Left ventricle myocardium superior (tissue), 1 donor: Measurements from ENCODE around the gene CCBE1. TPM values are rescaled to one million over a fixed set of nuclear protein-coding genes. Genes with fewer than 3 reads are reported as not detected.
A peak's percentile ranks its signal among the peaks of the same experiment; 100 is the strongest.

Experiments
- ATAC-seq: fragments of 200-7000 bp; cut with Tn5 transposase; one replicate; pipeline ENCODE4 v1.9.1; 2020; ENCODE audit warnings: mild to moderate bottlenecking, moderate library complexity
- DNase-seq: peaks from one replicate; pipeline ENCODE4 v3.0.0-alpha.2; 2020
- intact Hi-C: fragments of 100-400 bp; cut with micrococcal nuclease; formaldehyde crosslinking; loops from one replicate; pipeline ENCODE4 v1.11.0; 2022
- total RNA-seq: library from RNA; stranded (reverse); fragmentation: NEBNext Ultra II Directional; extraction: Animal tissue kit (Norgen Biotek cat#: 25700); gene quantifications from one replicate; pipeline ENCODE4 v1.2.1, GENCODE V29; 2021
- donor health status: DM: no; HTN: yes; CAD: no; lungs with severe emphysema.

Gene CCBE1
- total RNA-seq, 1 donor from 2014 or later: 0.92 TPM

DNA sequence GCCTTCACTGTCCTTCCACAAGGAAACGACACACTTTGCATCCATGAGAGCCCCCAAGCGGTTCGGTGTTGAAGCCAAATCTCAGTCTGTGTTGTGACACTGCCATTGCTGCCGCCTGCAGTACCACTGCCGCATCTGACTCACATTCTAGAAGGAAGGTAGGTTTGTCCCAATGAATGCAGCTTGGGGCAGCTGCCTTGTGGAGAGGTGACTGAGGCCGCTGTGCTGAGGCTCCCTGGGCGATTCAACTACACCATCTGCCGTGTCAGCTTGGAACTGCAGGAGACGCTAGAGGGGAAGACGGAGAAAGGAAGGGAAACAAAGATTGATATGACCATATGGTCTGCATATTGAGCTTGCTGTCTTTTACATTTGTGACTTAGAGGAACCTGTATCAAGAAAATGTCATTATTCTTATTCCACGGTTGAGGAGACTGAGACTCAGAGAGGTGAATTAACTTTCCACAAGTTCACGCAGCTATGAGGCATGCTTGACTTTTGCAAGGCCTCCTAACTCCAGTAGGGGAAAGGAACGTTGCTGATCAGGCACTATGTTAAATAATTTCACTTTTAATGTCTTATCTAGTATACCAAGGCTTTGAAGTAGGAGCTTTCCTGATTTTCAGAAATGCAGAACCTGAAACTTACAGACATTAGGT lies 294.7 kb downstream of the CCBE1 start:
- peak; percentile 92 for ATAC-seq
- peak; percentile 70 for DNase-seq
- intact Hi-C loops: loop anchor here (5.0 kb wide), 2 partner anchors 95 to 155 kb away; no protein-coding TSS in a partner anchor

DNA sequence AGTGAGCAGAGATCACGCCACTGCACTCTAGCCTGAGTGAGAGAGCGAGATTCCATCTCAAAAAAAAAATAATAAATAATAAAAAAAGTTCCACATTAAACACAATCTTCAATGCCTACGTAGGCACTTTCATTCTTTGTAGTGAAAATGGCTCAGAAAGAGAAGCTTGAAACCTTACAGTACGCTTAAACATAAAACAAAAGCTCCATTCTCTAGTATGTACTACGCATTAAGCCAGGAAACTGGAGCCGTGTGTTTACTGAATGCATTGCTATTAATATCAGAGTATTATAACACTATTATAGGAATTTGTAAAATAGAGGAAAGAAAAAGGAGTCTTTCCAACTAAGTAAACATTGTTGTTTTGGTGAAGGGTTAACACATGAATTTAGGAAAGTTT lies 296.8 kb downstream of the CCBE1 start:
- intact Hi-C loops: loop anchor here (5.0 kb wide), 2 partner anchors 93 to 153 kb away; no protein-coding TSS in a partner anchor
- no peak for ATAC-seq

DNA sequence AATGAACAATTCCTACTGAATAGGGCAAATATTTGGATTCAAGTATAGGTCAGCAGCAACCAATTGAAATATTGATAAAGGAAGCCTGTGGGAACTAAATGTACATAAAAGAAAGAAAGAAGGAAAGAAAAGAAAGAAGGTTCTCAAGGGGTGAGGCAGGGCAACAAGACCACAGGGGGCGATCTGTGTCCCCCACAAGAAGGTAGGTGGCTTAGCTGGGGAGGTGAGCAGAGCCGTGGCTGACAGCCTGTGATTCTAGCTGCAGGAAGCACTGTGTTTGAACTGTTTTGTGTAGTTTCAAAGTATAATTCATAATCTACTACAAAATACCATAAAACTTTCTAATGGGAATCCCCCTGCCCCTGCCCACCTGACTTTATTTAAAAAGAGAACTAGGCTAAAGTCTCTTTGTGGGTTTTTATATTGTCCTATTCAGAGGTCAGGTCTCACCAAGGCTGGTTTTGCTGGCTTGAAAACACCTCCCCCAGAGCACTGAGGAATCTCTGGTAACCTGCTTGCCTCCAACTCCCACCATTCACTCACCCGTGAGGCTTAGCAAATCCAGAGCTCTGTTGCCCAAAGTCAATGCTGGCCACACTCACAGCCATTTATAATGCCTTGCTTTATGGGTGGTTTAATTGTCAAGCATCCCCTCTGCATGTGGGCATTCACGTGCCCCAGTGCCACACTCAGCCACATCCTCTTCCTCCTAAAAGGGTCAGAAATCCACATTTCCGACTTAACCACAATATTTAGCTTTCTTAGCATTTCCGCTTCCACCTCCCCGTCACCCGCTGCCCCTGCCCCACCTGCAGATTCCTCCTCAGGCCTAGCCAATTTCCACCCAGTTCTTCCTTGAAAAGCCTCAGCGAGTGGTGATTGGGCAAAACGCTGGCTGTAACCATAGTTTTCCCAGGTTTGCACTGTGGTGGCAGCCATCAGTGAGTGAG lies 301.7 kb downstream of the CCBE1 start:
- ATAC-seq: no peak
- intact Hi-C loops: no loop called here
- DNase-seq: no peak

More for the DNA sequence above, 296.8 kb downstream of the CCBE1 start:
- DNase-seq: no peak

DNA sequence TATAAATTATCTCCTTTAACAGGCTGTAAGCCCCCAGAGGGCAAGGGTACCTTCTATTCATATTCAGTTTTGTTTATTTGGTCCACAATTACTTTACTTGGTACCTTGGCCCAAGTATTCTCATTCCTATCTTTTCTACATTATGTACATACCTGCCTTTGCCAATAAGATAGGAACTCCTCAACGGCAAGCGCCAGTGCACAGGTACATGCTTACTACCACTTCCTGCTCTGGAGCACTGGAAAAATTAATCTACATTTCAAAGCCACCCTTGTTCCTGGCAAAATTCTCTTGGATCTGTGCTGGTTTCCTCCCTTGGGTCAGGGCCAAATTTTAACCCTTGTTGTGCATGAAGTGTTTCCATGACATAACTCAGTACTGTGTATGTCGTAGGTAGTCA lies 303.8 kb downstream of the CCBE1 start:
- DNase-seq: no peak
- intact Hi-C loops: no loop called here
- ATAC-seq: no peak

DNA sequence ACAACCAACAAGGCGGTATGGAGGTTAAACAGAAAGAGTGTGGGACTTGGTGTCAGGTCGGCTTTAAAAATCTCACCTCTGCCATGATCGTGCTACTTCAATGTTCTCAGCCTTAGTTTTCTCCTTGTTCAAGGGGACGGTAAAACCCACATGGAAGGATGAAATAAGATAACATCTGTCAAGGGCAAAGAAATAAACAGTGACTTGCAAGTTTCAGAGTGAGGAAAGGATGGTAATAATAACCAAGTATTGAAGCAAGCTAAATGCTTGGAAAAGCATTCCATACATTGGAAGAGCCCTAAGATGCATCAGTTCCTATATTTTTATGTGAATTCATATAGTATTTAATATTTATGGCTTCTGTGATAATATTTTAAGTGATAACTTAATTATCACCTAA lies 308.4 kb downstream of the CCBE1 start:
- intact Hi-C loops: no loop called here
- no peak for ATAC-seq
- DNase-seq: no peak

DNA sequence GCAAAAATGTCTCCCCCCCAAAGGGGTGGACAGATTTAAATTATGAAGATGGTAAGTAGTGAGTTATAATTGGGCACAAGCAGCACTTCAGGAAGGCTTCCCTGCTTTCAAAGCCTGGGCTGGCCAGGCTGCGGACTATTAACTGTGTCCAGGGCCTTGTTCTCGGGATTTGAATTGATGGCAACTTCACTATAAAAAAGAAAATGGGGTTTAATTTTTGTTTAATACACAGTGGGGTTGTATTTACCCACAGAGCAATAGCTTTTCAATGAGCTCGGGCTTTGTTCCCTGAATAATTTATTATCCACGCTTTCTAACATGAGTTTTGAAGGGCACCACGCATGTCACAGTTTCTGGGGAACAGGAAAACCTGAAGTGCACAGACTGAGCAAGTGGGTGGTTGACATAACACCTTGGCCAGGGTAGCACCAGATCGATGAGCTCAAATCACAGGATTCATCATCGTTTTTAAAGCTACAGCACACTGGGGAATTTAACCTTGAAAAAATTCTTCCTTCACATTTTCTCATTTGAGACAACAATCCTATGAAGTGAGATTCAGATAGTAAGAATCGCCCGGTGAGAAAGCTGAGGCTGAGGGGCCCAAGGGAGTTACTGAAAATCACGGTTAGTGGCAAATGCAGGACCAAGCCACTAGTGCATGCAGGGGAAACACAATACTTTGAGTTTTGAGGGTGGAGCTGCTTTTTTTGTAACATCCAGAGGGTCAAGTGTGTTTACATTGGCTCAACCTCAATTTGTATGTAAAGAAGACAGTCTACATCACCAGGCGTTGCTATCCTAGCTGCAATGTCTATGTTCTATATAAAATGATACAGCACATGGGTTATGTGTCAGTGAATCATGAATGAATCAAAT lies 309.3 kb downstream of the CCBE1 start:
- intact Hi-C loops: no loop called here
- ATAC-seq (no peak), DNase-seq (no peak)

DNA sequence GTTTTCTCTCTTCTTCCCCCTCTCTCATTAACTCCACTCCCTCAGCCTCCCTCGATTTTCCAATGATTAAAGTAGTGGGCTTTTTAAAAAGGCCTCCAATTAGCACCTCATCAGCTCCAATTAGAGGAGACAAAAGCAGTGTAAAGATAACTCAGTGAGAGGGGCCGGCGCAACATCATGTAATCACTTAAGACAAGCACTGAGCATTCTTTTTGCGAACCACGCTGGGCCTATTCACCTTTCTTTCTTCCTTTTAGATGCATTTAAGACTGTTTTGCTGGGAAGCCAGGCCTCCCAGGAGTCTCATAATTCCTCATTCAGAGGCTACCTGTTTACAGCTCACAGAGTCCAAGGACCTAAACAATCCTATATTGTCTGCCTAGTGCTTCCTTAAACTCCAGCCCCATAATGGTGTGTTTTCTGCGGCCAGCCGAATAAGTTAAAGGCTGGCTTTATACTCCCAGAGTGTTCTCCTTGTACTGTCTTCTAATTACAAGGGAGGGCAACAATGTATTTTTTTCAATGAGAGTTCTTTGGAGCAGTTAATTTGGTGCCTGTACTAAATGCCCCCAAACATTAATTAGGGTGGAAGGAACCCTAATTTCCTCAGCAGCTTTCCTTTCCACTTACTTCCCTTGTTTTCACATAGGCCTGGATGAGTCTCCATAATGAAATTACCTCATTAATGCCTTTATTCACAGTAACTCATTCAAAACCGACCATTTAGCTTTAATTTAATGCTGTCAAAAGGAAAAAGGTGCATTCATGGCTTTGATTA lies 310.1 kb downstream of the CCBE1 start:
- intact Hi-C loops: no loop called here
- DNase-seq: no peak

DNA sequence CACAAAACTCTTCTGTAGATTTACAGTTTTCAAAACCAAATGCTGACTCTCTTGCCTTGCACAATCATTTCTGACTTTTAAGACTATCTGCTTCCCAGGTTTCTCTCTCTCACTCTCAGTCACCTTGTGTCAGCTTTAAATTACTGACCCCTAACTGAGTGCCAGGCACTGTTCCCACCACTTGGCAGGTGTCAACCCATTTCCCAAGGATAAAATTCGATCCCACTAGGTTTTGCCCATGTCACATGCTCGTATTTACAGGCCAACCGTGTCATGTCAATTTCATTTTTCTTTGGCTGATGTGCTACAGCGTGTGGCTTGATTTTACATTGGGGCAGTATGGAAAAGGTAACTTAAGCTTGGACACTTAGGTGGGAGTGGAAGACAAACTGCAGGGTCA lies 312.0 kb downstream of the CCBE1 start:
- ATAC-seq (no peak), DNase-seq (no peak)
- intact Hi-C loops: no loop called here

More for the DNA sequence above, 310.1 kb downstream of the CCBE1 start:
- ATAC-seq: no peak

DNA sequence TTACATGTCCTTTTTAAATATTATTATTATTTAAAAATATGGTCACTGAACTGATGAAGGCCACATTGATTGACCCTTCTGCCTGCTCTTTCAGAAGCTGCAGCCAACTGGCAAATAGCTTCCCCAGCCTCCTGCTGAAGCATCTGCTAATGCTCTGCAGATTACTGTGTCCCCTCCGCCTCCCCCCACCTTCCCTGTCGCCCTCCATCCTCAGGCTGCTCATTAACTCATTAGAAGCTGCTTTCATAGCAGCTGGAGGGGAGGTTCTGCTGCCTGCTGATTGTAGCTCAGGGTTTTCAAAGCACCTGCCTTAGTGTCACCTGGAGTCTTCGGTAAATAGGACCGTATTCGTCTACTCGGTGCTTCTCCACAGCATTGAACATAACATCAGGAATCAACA lies 313.4 kb downstream of the CCBE1 start:
- DNase-seq (no peak), ATAC-seq (no peak)
- intact Hi-C loops: no loop called here

DNA sequence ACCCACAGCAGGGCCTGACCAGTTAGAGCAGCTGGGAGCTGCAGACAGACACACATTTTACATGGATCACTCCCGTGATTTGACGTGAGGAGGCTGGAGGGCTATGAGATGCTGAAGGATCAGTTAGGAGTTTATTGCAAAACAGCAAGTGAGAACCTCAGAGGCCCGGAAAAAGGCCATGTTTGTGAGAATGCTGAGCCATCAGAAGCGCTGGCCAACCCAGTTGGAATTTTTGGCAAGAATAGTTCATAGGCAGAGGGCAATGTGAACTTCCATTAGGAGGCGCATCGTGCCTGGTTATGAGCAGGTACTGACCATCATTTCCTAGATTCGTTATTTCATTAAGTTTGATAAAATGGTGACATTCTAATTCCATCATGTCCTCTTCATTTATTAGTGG lies 314.8 kb downstream of the CCBE1 start:
- intact Hi-C loops: no loop called here
- no peak for DNase-seq
- no peak for ATAC-seq

DNA sequence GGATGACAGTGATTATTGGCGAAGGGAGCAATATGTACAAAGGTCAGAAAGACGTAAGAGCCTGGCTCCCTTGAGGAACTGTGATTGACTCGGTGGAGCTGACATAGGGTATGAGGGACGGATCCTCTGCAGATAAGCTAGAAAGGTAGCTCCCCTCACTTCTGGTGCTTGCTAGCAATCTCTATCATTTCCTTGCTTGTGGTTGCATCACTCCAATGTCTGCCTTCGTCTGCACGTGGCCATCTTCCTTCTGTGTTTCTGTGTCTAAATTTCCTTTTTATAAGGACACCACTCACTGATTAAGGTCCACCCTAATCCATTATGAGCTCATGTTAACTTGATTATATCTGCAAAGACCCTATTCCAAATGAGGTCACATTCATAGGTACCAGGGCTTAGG lies 315.3 kb downstream of the CCBE1 start:
- DNase-seq (no peak), ATAC-seq (no peak)
- intact Hi-C loops: no loop called here

Other genes with a start within 250 kb of the CCBE1 start
- 0.20 TPM for gene PMAIP1, start 202.6 kb upstream of the CCBE1 start, total RNA-seq